GM12801 (cell line): ENCODE results near the gene GPR143.

Experiments used
- CTCF ChIP-seq: IDR thresholded peaks from one replicate; pipeline ENCODE4 v1.5.1; 2011; ENCODE audit warnings: control low read depth; ENCODE audit not compliant: insufficient read length; ENCODE audit errors: extremely low read depth

GPR143 gene

GRCh38 chrX:9758021-9758638, 7.5 kb downstream of the GPR143 start:
- TF ChIP-seq CTCF = no peak

GRCh38 chrX:9757366-9757765, 8.3 kb downstream of the GPR143 start:
- TF ChIP-seq CTCF = no peak

- TF ChIP-seq CTCF = no peak
These were observed 16.4 kb downstream of the GPR143 start for GRCh38 chrX:9749146-9749692.

GRCh38 chrX:9747644-9748043, 18.0 kb downstream of the GPR143 start:
- no peak for TF ChIP-seq CTCF

GRCh38 chrX:9746148-9746888, 19.3 kb downstream of the GPR143 start:
- no peak for TF ChIP-seq CTCF

GRCh38 chrX:9745417-9746115, 20.1 kb downstream of the GPR143 start:
- no peak for TF ChIP-seq CTCF

GRCh38 chrX:9739130-9739529, 26.5 kb downstream of the GPR143 start:
- TF ChIP-seq CTCF = no peak
